ENCODE results near the gene CACHD1.

- TF ChIP-seq, protein P1, sequence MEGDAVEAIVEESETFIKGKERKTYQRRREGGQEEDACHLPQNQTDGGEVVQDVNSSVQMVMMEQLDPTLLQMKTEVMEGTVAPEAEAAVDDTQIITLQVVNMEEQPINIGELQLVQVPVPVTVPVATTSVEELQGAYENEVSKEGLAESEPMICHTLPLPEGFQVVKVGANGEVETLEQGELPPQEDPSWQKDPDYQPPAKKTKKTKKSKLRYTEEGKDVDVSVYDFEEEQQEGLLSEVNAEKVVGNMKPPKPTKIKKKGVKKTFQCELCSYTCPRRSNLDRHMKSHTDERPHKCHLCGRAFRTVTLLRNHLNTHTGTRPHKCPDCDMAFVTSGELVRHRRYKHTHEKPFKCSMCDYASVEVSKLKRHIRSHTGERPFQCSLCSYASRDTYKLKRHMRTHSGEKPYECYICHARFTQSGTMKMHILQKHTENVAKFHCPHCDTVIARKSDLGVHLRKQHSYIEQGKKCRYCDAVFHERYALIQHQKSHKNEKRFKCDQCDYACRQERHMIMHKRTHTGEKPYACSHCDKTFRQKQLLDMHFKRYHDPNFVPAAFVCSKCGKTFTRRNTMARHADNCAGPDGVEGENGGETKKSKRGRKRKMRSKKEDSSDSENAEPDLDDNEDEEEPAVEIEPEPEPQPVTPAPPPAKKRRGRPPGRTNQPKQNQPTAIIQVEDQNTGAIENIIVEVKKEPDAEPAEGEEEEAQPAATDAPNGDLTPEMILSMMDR (IDR thresholded peaks at IDR 0.05; ENCODE audit: low read depth, low read length): no peak
- no peak for TF ChIP-seq EZH2phosphoT487 (IDR thresholded peaks at IDR 0.05; ENCODE audit: low read depth)
Measured at GRCh38 chr1:64721135-64721534, 251.2 kb downstream of the CACHD1 start.
